HepG2 (cell line): ENCODE measurements around the gene ADSS1. TPM values are rescaled to one million over a fixed set of nuclear protein-coding genes. Genes with fewer than 3 reads are reported as not detected.

ENCODE experiments used
- AKAP8 ChIP-seq: sonication (generic); formaldehyde crosslinking; IDR thresholded peaks from 2 replicates; pipeline ENCODE4 v1.5.1; 2020; ENCODE audit warnings: mild to moderate bottlenecking, missing genetic modification reagents
- BRF2 ChIP-seq: sonication (generic); formaldehyde crosslinking; IDR thresholded peaks from 2 replicates; pipeline ENCODE4 v1.8.1; 2022; ENCODE audit warnings: mild to moderate bottlenecking, missing genetic modification reagents
- CCDC6 ChIP-seq: sonication (generic); formaldehyde crosslinking; IDR thresholded peaks from 2 replicates; pipeline ENCODE4 v1.8.1; 2022; ENCODE audit warnings: mild to moderate bottlenecking, missing genetic modification reagents, moderate library complexity
- DBP ChIP-seq: sonication (generic); formaldehyde crosslinking; IDR thresholded peaks from 2 replicates; pipeline ENCODE4 v1.4.0; 2020; ENCODE audit warnings: missing genetic modification reagents; ENCODE audit errors: not compliant biosample characterization
- ETV5 ChIP-seq: IDR thresholded peaks from 2 replicates; pipeline ENCODE4 v1.6.1; 2018; ENCODE audit warnings: missing biosample characterization, missing genetic modification reagents, inconsistent platforms, borderline replicate concordance
- FOXA3 ChIP-seq: IDR thresholded peaks from 2 replicates; pipeline ENCODE4 v1.6.1; 2016; ENCODE audit warnings: missing genetic modification reagents, missing compliant biosample characterization
- GRHL1 ChIP-seq: sonication (generic); formaldehyde crosslinking; conservative IDR thresholded peaks from 2 replicates; pipeline ENCODE4 v1.8.0; 2022; ENCODE audit warnings: missing genetic modification reagents
- HMGA1 ChIP-seq: sonication (generic); formaldehyde crosslinking; conservative IDR thresholded peaks from 2 replicates; pipeline ENCODE4 v1.4.0; 2020; ENCODE audit warnings: missing genetic modification reagents
- HNF1B ChIP-seq: sonication (generic); formaldehyde crosslinking; IDR thresholded peaks from 2 replicates; pipeline ENCODE4 v1.5.1; 2020; ENCODE audit warnings: mild to moderate bottlenecking, moderate library complexity, missing genetic modification reagents
- MBD4 ChIP-seq: IDR thresholded peaks from 2 replicates; pipeline ENCODE4 v1.6.1; 2012; ENCODE audit warnings: low read length, inconsistent platforms, borderline replicate concordance
- NR2F1 ChIP-seq, 2 experiments: fragments of 450-650 bp in 1 of 2; formaldehyde crosslinking in 1 of 2; IDR thresholded peaks; 2 replicates each; pipeline versions ENCODE4 v1.5.0 to v1.6.1; 2016 to 2020; ENCODE audit warnings: mild to moderate bottlenecking in 1 of 2, missing compliant biosample characterization in 1 of 2, missing genetic modification reagents in 1 of 2, moderate library complexity in 1 of 2
- SRY ChIP-seq: sonication (generic); formaldehyde crosslinking; IDR thresholded peaks from 2 replicates; pipeline ENCODE4 v1.8.0; 2022; ENCODE audit warnings: mild to moderate bottlenecking, missing genetic modification reagents
- TARDBP ChIP-seq: sonication (generic); formaldehyde crosslinking; IDR thresholded peaks from 2 replicates; pipeline ENCODE4 v1.8.0; 2022; ENCODE audit warnings: mild to moderate bottlenecking, missing genetic modification reagents
- ZBTB39 ChIP-seq: sonication (generic); formaldehyde crosslinking; IDR thresholded peaks from 2 replicates; pipeline ENCODE4 v1.5.0; 2020; ENCODE audit warnings: missing genetic modification reagents
- ZFP90 ChIP-seq: sonication (generic); formaldehyde crosslinking; IDR thresholded peaks from 2 replicates; pipeline ENCODE4 v1.8.0; 2022; ENCODE audit warnings: missing genetic modification reagents, mild to moderate bottlenecking, inconsistent platforms, borderline replicate concordance
- ZNF275 ChIP-seq: sonication (generic); formaldehyde crosslinking; IDR thresholded peaks from 2 replicates; pipeline ENCODE4 v1.8.0; 2022; ENCODE audit warnings: missing genetic modification reagents, mild to moderate bottlenecking, inconsistent platforms, borderline replicate concordance
- ZNF619 ChIP-seq: sonication (generic); formaldehyde crosslinking; IDR thresholded peaks from 2 replicates; pipeline ENCODE4 v1.4.0; 2020; ENCODE audit warnings: mild to moderate bottlenecking, missing genetic modification reagents
- ZNF792 ChIP-seq: IDR thresholded peaks from 2 replicates; pipeline ENCODE4 v1.6.1; 2016
- ZSCAN29 ChIP-seq: sonication (generic); formaldehyde crosslinking; conservative IDR thresholded peaks from 2 replicates; pipeline ENCODE4 v1.4.0; 2020; ENCODE audit warnings: mild to moderate bottlenecking, missing genetic modification reagents
- polyA plus RNA-seq, 8 experiments: library from polyadenylated mRNA; depleted of rRNA in 3 of 8; stranded (reverse) in 7 of 8; unstranded in 1 of 8; fragments of >200 nt; fragmentation: Illumina TruSeq in 4 of 8; extraction: Trizol in 4 of 8; gene quantifications; 2 replicates each; pipeline versions ENCODE4 v1.2.1 to v1.2.3, GENCODE V29; 2011 to 2016; ENCODE audit warnings: low read depth in 4 of 8, missing spikeins in 1 of 8, mixed read lengths in 1 of 8; ENCODE audit not compliant: insufficient read depth in 1 of 8
- total RNA-seq, 5 experiments: library from RNA; depleted of rRNA; stranded (reverse); fragments of >200 nt; fragmentation: Illumina TruSeq; extraction: Trizol; gene quantifications; 2 replicates each; pipeline ENCODE4 v1.2.3, GENCODE V29; 2016; ENCODE audit warnings: low read depth in 1 of 5

Gene ADSS1
- total and polyA plus RNA-seq, 2 of the 13 experiments (the other 11 are each of a cell fraction or from before 2014, with no cell fraction given) = 1.0 to 36.7 TPM

- TF ChIP-seq ZNF619 (CRISPR knock-in tag) (peak; percentile 38; the same call in 1 of the 2 replicates), TARDBP (CRISPR knock-in tag) (peak; percentile 70), ZFP90 (CRISPR knock-in tag) (no peak), GRHL1 (no peak), HNF1B (0 out of 2 replicates have a peak, but pooled peaks have one; percentile 12), ZNF275 (CRISPR knock-in tag) (no peak), ZNF792 (CRISPR knock-in tag) (no peak), BRF2 (CRISPR knock-in tag) (no peak), ZBTB39 (CRISPR knock-in tag) (no peak), FOXA3 (CRISPR knock-in tag) (no peak), SRY (CRISPR knock-in tag) (0 out of 2 replicates have a peak, but pooled peaks have one; percentile 30), NR2F1 (CRISPR knock-in tag; IDR thresholded peaks at IDR 0.05) (0 out of 4 replicates have a peak, but pooled peaks of 1 of the 2 experiments have one; percentile 7), CCDC6 (CRISPR knock-in tag) (no peak), AKAP8 (no peak), MBD4 (no peak), ZSCAN29 (no peak), ETV5 (CRISPR knock-in tag) (peak; percentile 53; the same call in 1 of the 2 replicates), HMGA1 (CRISPR knock-in tag) (no peak), DBP (CRISPR knock-in tag) (no peak)
These were observed 37.2 kb upstream of the ADSS1 start (continued) for GRCh38 chr14:104686624-104687517.
